ENCODE data around the gene ARHGAP6. TPM values are rescaled to one million over a fixed set of nuclear protein-coding genes. Genes with fewer than 3 reads are reported as not detected.

Gene ARHGAP6
- total and polyA plus RNA-seq, 2 of the 4 experiments (the other 2 are of a cell fraction) = 1.4 to 1.8 TPM

- no peak overlapping the region for H3K14ac ChIP-seq (replicated peaks; ENCODE audit: low read depth, low read length)
- H3K4me1 ChIP-seq (ENCODE audit: control insufficient read depth, insufficient read depth, low read length) = no peaks in the 10 kb centered on the region
- no peak overlapping the region for H4K5ac ChIP-seq (ENCODE audit: low read depth, low read length)
- intact Hi-C loops (cut with micrococcal nuclease) (loop anchor here (10.0 kb wide), 1 partner anchor 129 kb away; no protein-coding TSS in a partner anchor), in situ Hi-C loops (cut with MboI; ENCODE audit: low sequenced_read_pairs) (no loop called here), dilution Hi-C loops (cut with HindIII; ENCODE audit: low sequenced_read_pairs, unreplicated experiment) (no loop called here)
- ATAC-seq (ENCODE audit: low read depth) = no peak
- peak overlapping the region; percentile 66; the same call in 1 of the 2 replicates for H3K4me2 ChIP-seq (ENCODE audit: low read depth, low read length)
- no peaks in the 10 kb centered on the region for H3K9me3 ChIP-seq (ENCODE audit: control insufficient read depth, insufficient read depth, low read length)
- no peak overlapping the region for H3K23ac ChIP-seq (ENCODE audit: low read depth, low read length)
- H3K9ac ChIP-seq (ENCODE audit: low read depth, low read length) = no peak overlapping the region
- no CpG with 5 or more reads among the region's 6 CpGs for WGBS, 2 experiments (ENCODE audit: extremely low coverage in 2 of 2, insufficient read length in 1 of 2)
- H2AK5ac ChIP-seq (ENCODE audit: low read depth, low read length) = no peak overlapping the region
- H2BK15ac ChIP-seq (ENCODE audit: low read depth, low read length) = no peak overlapping the region
- CTCF ChIA-PET = no interaction called here
- H3K4ac ChIP-seq (ENCODE audit: low read depth, low read length) = no peak overlapping the region
- no peak overlapping the region for H2BK20ac ChIP-seq (ENCODE audit: low read depth, low read length)
- H4K8ac ChIP-seq (ENCODE audit: low read depth in 2 of 2, low read length in 2 of 2) = no peak overlapping the region
- no peak overlapping the region for H2BK5ac ChIP-seq (ENCODE audit: low read depth, low read length, poor library complexity, severe bottlenecking)
- no peaks in the 10 kb centered on the region for H3K79me1 ChIP-seq (ENCODE audit: low read depth in 1 of 2, low read length in 2 of 2)
- TF ChIP-seq MAFK (IDR thresholded peaks at IDR 0.05; ENCODE audit: low read depth, low read length) (no peak), MXI1 (IDR thresholded peaks at IDR 0.05; ENCODE audit: borderline replicate concordance, low read depth, low read length) (no peak), FOS (IDR thresholded peaks at IDR 0.05; ENCODE audit: low read depth, low read length) (no peak), CHD1 (IDR thresholded peaks at IDR 0.05; ENCODE audit: low read depth, low read length) (no peak), USF2 (IDR thresholded peaks at IDR 0.05; ENCODE audit: low read depth, low read length) (no peak), CEBPB (IDR thresholded peaks at IDR 0.05; ENCODE audit: low read depth, low read length) (no peak), POLR2A (IDR thresholded peaks at IDR 0.05; ENCODE audit: low read depth, low read length) (no peak), BHLHE40 (IDR thresholded peaks at IDR 0.05; ENCODE audit: low read depth, low read length) (no peak), CTCF (conservative IDR thresholded peaks at IDR 0.05; ENCODE audit: low read depth, low read length) (no peak), RCOR1 (IDR thresholded peaks at IDR 0.05; ENCODE audit: insufficient replicate concordance, low read length) (no peak), SMC3 (IDR thresholded peaks at IDR 0.05; ENCODE audit: low read depth, low read length) (no peak), MAZ (IDR thresholded peaks at IDR 0.05; ENCODE audit: borderline replicate concordance, low read depth, low read length) (no peak), RAD21 (IDR thresholded peaks at IDR 0.05; ENCODE audit: low read length) (no peak), NFE2L2 (IDR thresholded peaks at IDR 0.05; ENCODE audit: low read depth, low read length) (no peak), RFX5 (IDR thresholded peaks at IDR 0.05; ENCODE audit: low read depth, low read length) (no peak)
- TF ChIP-seq, protein P1, sequence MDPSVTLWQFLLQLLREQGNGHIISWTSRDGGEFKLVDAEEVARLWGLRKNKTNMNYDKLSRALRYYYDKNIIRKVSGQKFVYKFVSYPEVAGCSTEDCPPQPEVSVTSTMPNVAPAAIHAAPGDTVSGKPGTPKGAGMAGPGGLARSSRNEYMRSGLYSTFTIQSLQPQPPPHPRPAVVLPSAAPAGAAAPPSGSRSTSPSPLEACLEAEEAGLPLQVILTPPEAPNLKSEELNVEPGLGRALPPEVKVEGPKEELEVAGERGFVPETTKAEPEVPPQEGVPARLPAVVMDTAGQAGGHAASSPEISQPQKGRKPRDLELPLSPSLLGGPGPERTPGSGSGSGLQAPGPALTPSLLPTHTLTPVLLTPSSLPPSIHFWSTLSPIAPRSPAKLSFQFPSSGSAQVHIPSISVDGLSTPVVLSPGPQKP (IDR thresholded peaks at IDR 0.05; ENCODE audit: borderline replicate concordance, low read depth, low read length) = no peak
- H3K27me3 ChIP-seq (ENCODE audit: control insufficient read depth, insufficient read depth, low read length) = peaks cover 16% of the 10 kb centered on the region
- peak overlapping the region; percentile 44; the same call in 1 of the 2 replicates for H3K4me3 ChIP-seq (ENCODE audit: insufficient read depth, low read depth, low read length)
- no peaks in the 10 kb centered on the region for H3K9me1 ChIP-seq (ENCODE audit: insufficient read depth, low read length)
- H3K18ac ChIP-seq (ENCODE audit: low read depth, low read length) = no peak overlapping the region
- no peaks in the 10 kb centered on the region for H4K20me1 ChIP-seq (ENCODE audit: insufficient read depth, low read length)
- H2AFZ ChIP-seq (replicated peaks; ENCODE audit: low read length, poor library complexity) = no peak overlapping the region
- no peak overlapping the region for H2BK120ac ChIP-seq (ENCODE audit: low read depth, low read length)
- no peak overlapping the region for H3K27ac ChIP-seq (ENCODE audit: insufficient read depth, low read length)
- DNase-seq = no peak
- H3K36me3 ChIP-seq (ENCODE audit: control insufficient read depth, insufficient read depth, low read length) = no peaks in the 10 kb centered on the region
- no TSS peak for BruUV-seq (replicated peaks)
- POLR2A ChIA-PET (ENCODE audit: unreplicated experiment) = no interaction called here
- H4K91ac ChIP-seq (ENCODE audit: insufficient read depth, low read depth, low read length) = no peak overlapping the region
- no peak overlapping the region for H2AK9ac ChIP-seq (replicated peaks; ENCODE audit: low read depth, low read length, poor library complexity)
- no peak overlapping the region for H3K56ac ChIP-seq (ENCODE audit: extremely low read depth, insufficient read depth, low read length)
Measured at GRCh38 chrX:11663875-11664210, 1.9 kb downstream of the ARHGAP6 start.
